ENCODE measurements around the gene TOM1L1. TPM values are rescaled to one million over a fixed set of nuclear protein-coding genes. Genes with fewer than 3 reads are reported as not detected.

The TOM1L1 gene
- total RNA-seq, 1 experiment from 2014 or later: 44.6 TPM

DNA sequence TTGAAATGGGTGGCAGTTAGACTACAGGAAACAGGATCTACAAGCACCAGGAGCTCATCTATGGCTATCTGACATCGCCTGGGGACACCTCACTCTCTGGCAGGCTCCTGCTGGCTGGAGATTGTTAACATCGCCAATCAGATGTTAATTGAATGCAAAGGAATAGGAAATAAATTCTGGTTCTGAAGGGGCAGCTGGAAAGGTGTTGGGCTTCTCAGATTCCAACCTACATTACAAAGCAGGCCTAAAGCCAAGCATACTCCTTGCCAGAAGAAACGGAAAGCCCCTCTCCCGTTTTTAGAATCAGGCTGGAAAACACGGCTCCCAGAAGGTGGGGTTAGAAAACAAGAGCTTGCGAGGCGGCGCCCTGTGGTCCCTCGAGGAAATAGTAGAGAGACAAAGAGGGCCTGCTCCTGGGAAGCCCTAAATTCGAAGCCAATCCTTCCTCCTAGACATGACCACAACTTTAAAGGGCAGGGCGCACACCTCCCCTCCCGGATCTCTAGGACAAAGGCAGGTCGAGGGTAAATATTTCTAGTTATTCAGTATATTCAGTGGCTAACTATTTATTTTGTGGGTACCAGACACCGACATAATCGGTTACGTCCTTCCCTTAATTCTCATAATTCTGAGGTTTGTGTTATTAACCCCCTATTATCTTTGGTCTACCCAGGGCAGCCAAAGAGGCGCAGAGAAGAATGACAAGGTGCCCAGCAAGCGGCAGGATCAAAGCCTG, 763 bp upstream of the TOM1L1 start:
- no peak overlapping the region for H3K9ac ChIP-seq (ENCODE audit: extremely low read depth, insufficient read length, low read length)
- no peak overlapping the region for H2AK5ac ChIP-seq (ENCODE audit: insufficient read length, low read length)
- peak overlapping the region; percentile 13 for H3K18ac ChIP-seq (ENCODE audit: insufficient read length, low read depth, low read length)

More for the DNA sequence above, 763 bp upstream of the TOM1L1 start:
- H3K79me1 ChIP-seq (ENCODE audit: insufficient read depth, low read depth, low read length, poor library complexity, severe bottlenecking): no peaks in the 10 kb centered on the region
- no peak overlapping the region for H3K56ac ChIP-seq (ENCODE audit: insufficient read length, low read depth, low read length)
- no peak overlapping the region for H2BK5ac ChIP-seq (ENCODE audit: insufficient read length, low read length)
- H4K8ac ChIP-seq (replicated peaks; ENCODE audit: insufficient read length, low read depth, low read length): no peak overlapping the region
- H4K20me1 ChIP-seq (ENCODE audit: control insufficient read depth, insufficient read depth, insufficient read length): no peaks in the 10 kb centered on the region
- H2BK20ac ChIP-seq (ENCODE audit: low read depth, low read length, poor library complexity, severe bottlenecking): no peak overlapping the region
- peaks cover 26 to 32% of the 10 kb centered on the region in 2 experiments for H3K4me1 Mint-ChIP-seq
- H3T11ph ChIP-seq (ENCODE audit: low read length): no peak overlapping the region
- no peak overlapping the region for H3K23ac ChIP-seq (ENCODE audit: insufficient read length, low read depth, low read length)
- peaks cover 10 to 15% (median 13%) of the 10 kb centered on the region in 3 experiments; a peak in 6 of 7 replicates for H3K36me3 Mint-ChIP-seq (ENCODE audit: insufficient read depth in 1 of 3, low read depth in 3 of 3)
- H4K91ac ChIP-seq (ENCODE audit: insufficient read length, low read depth, low read length): no peak overlapping the region
- H4K5ac ChIP-seq (ENCODE audit: insufficient read length, low read depth, low read length): no peak overlapping the region
- H3K23me2 ChIP-seq (ENCODE audit: insufficient read length, low read depth, low read length, poor library complexity, severe bottlenecking): peaks cover 11% of the 10 kb centered on the region
- H3K27me3 Mint-ChIP-seq (ENCODE audit: low read depth): no peaks in the 10 kb centered on the region
- peaks cover 11% of the 10 kb centered on the region; the same call in 1 of the 2 replicates for H3K79me2 ChIP-seq (ENCODE audit: insufficient read depth, low read length)
- H3K4ac ChIP-seq (ENCODE audit: low read depth, low read length): no peak overlapping the region
- H2BK15ac ChIP-seq (ENCODE audit: low read depth, low read length): no peak overlapping the region
- H2AFZ ChIP-seq (ENCODE audit: low read length): no peak overlapping the region
- no peaks in the 10 kb centered on the region for H3K9me3 Mint-ChIP-seq
- no peaks in the 10 kb centered on the region for H3K27me3 ChIP-seq (ENCODE audit: insufficient read depth, low read length)
- WGBS (ENCODE audit: extremely low coverage, insufficient read length, low lambda C conversion rate): no CpG with 5 or more reads among the region's 18 CpGs
- peak overlapping the region in 1 of 2 experiments; percentile 92; a peak in 4 of 5 replicates for H3K4me3 Mint-ChIP-seq
- H2BK120ac ChIP-seq (ENCODE audit: low read depth, low read length, poor library complexity, severe bottlenecking): no peak overlapping the region
- DNase-seq: peak; percentile 81
- peak overlapping the region; percentile 7 for H3K27ac ChIP-seq (ENCODE audit: insufficient read length, low read depth, low read length)
- H3K27ac Mint-ChIP-seq: peak overlapping the region; percentile 92 to 98 (median 94)
- no peak overlapping the region; the same call in 1 of the 2 replicates for H3K14ac ChIP-seq (ENCODE audit: insufficient read depth, low read length)
- H3K4me1 ChIP-seq (ENCODE audit: insufficient read depth, low read length): peaks cover 3% of the 10 kb centered on the region; the same call in 1 of the 2 replicates
- peak overlapping the region; percentile 91 for H3K4me2 ChIP-seq (ENCODE audit: insufficient read depth, insufficient read length, low read length)
- no peaks in the 10 kb centered on the region for H3K9me3 ChIP-seq (ENCODE audit: control insufficient read depth, low read depth, low read length)
- H2BK12ac ChIP-seq (ENCODE audit: insufficient read length, low read depth, low read length): no peak overlapping the region
- no peak for TF ChIP-seq CTCF (conservative IDR thresholded peaks at IDR 0.05)
